Heart right ventricle (tissue), 16 donors: ENCODE measurements around the gene MNX1. TPM values are rescaled to one million over a fixed set of nuclear protein-coding genes. Genes with fewer than 3 reads are reported as not detected.

ENCODE experiments used
- ATAC-seq, 8 donors: fragments of 200-7000 bp; cut with Tn5 transposase; one replicate each; pipeline ENCODE4 v1.9.1; 2020; ENCODE audit warnings: mild to moderate bottlenecking in 8 of 8, moderate library complexity in 8 of 8, moderate number of reproducible peaks in 1 of 8
- DNase-seq, 2 donors: peaks; one replicate each; pipeline ENCODE4 v3.0.0-alpha.2; 2020
- H3K27ac ChIP-seq, 10 donors: fragments of 200-600 bp; sonication (generic) in 2 of 10; one replicate each; pipeline versions ENCODE4 v1.5.0 to v1.8.0; 2020 to 2022; ENCODE audit warnings: mild to moderate bottlenecking in 3 of 10
- H3K27me3 ChIP-seq, 7 donors: fragments of 200-600 bp; one replicate each; pipeline ENCODE4 v1.8.0; 2021 to 2022; ENCODE audit warnings: mild to moderate bottlenecking in 2 of 7
- H3K36me3 ChIP-seq, 9 donors: fragments of 200-600 bp; sonication (generic) in 1 of 9; one replicate each; pipeline versions ENCODE4 v1.5.0 to v1.8.0; 2020 to 2022; ENCODE audit warnings: mild to moderate bottlenecking in 2 of 9
- H3K4me1 ChIP-seq, 9 donors: fragments of 200-600 bp; sonication (generic) in 1 of 9; one replicate each; pipeline versions ENCODE4 v1.5.0 to v1.8.0; 2020 to 2022; ENCODE audit warnings: mild to moderate bottlenecking in 4 of 9
- H3K4me3 ChIP-seq, 10 donors: fragments of 200-600 bp; sonication (generic) in 2 of 10; one replicate each; pipeline versions ENCODE4 v1.5.0 to v1.8.0; 2020 to 2022; ENCODE audit warnings: mild to moderate bottlenecking in 7 of 10, moderate library complexity in 2 of 10
- H3K9me3 ChIP-seq, 11 donors: fragments of 200-600 bp in 10 of 11; sonication (generic) in 2 of 11; one replicate each; pipeline versions ENCODE4 v1.5.0 to v1.8.0; 2013 to 2022; ENCODE audit warnings: mild to moderate bottlenecking in 2 of 11, control low read depth in 1 of 11, moderate library complexity in 1 of 11
- WGBS, 2 donors: extraction: QIAGEN DNeasy Blood & Tissue Kit; methylation state at CpG; one replicate each; pipeline ENCODE4 v1.1.7; 2013; ENCODE audit warnings: inconsistent platforms in 1 of 2; 5-methylcytosine and 5-hydroxymethylcytosine counted together
- intact Hi-C, 10 donors: fragments of 100-400 bp; cut with DNase I; formaldehyde crosslinking; loops; one replicate each; pipeline versions ENCODE4 v1.11.1 to v1.14.2; 2022
- polyA plus RNA-seq, 2 donors: library from polyadenylated mRNA; stranded (reverse); fragments of 200-250 nt; gene quantifications; one replicate each; pipeline ENCODE4 v1.2.3, GENCODE V29; 2013
- total RNA-seq, 10 donors: library from RNA; stranded (reverse); fragmentation: NEBNext Ultra II Directional in 3 of 10; extraction: Animal tissue kit (Norgen Biotek cat#: 25700) in 3 of 10; gene quantifications; one replicate each; pipeline versions ENCODE4 v1.2.1 to v1.2.4, GENCODE V29; 2021 to 2023
- TF ChIP-seq, protein P1 (sequence below), 9 donors: fragments of 200-600 bp; sonication (generic) in 2 of 9; IDR thresholded peaks; one replicate each; pipeline versions ENCODE4 v1.5.0 to v1.8.0; 2021 to 2022; ENCODE audit warnings: antibody characterized with exemption in 9 of 9, mild to moderate bottlenecking in 5 of 9, moderate library complexity in 1 of 9
- donor health status: Arrhythmogenic right ventricular cardiomyopathy.
- donor health status: ischemic (EF 13 %, LVEDD 7.1; RV severe dilation, severe dysfunction).
- donor health status: healthy with polysubstance abuse.
- donor health status: DM: no; HTN: yes; CAD: no.
- donor health status: DM: no; HTN: no; CAD: no.
- donor health status: ischemic (EF 25% LVEDD 6.9; RV normal size, moderate dysfunction).
- donor health status: ischemic (EF 25% LVEDD 5.7; RV mildly dilated, moderate dysfunction).
- donor health status: healthy.
- donor health status: DM: yes; HTN: yes; CAD: no.
- donor health status: Ischemic cardiomyopathy.
- donor health status: ischemic (EF 35%, LVEDD 5.7; RV mildly dilated, moderate dysfunction).
- donor health status: nonischemic (EF 11% LVEDD 7.7; RV severe dilation, severe dysfunction).
- donor health status: DM: yes; HTN: yes; CAD: no.
- donor health status: PGD.
- donor health status: ischemic (EF 29% LVEDD 5.4; RV normal size, mild dysfunction).
- donor health status: nonischemic (EF 23%, LVEDD 6.1; RV moderate dilation, normal function).

The MNX1 gene
- total and polyA plus RNA-seq, 12 donors, result not detected

DNA sequence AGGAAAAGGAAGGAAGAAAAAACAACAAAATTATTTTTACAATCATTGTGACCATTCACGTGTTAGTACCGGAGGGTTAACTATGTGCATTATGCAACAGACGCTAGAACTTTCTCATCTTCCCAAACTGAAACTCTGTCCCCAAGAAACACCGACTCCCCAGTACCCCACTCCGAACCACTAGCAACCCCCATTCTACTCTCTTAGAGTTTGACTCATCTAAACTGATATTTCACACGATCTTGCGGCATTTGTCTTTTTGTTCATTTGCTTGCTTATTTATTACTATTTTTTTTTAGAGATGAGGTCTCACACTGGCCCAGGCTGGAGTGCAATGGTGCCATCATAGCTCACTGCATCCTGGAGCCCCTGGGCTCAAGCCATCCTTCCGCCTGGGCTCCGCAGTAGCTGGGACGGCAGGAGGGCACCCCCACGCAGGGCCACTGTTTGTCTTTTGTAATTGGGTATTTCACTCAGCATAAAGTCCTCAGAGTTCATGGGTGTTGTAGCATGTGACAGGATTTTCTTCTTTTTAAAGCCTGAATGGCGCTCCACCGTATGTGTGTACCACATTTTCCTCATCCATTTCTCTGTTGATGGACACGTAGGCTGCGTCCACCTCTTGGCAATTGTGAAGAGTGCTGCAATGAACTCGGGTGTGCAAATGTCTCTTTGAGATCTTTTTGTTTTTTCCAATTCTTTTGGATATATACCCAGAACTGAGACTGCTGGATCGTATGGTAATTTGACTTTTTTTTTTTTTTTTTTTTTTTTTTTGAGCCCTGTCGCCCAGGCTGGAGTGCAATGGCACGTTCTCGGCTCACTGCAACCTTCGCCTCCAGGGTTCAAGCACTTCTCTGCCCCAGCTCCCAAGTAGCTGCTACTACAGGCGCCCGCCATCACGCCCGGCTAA is 9.5 kb downstream of the MNX1 start:
- Histone ChIP-seq H3K36me3 (no peaks in the 10 kb centered on the region), H3K27me3 (peaks cover 38 to 100% (median 99%) of the 10 kb centered on the region in 7 donors), H3K4me3 (peak overlapping the region in 7 of 10 donors; percentile 31 to 55 (median 45)), H3K27ac (no peak overlapping the region), H3K9me3 (peaks cover 0 to 6% (median 0%) of the 10 kb centered on the region in 11 donors), H3K4me1 (peaks cover 3 to 56% (median 40%) of the 10 kb centered on the region in 9 donors)
- intact Hi-C loops, result no loop called here
- WGBS, 2 donors, result 8 to 9% methylated on average over 25 of the region's 25 CpGs
- TF ChIP-seq, protein P1, sequence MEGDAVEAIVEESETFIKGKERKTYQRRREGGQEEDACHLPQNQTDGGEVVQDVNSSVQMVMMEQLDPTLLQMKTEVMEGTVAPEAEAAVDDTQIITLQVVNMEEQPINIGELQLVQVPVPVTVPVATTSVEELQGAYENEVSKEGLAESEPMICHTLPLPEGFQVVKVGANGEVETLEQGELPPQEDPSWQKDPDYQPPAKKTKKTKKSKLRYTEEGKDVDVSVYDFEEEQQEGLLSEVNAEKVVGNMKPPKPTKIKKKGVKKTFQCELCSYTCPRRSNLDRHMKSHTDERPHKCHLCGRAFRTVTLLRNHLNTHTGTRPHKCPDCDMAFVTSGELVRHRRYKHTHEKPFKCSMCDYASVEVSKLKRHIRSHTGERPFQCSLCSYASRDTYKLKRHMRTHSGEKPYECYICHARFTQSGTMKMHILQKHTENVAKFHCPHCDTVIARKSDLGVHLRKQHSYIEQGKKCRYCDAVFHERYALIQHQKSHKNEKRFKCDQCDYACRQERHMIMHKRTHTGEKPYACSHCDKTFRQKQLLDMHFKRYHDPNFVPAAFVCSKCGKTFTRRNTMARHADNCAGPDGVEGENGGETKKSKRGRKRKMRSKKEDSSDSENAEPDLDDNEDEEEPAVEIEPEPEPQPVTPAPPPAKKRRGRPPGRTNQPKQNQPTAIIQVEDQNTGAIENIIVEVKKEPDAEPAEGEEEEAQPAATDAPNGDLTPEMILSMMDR (IDR thresholded peaks at IDR 0.05), result no peak
- DNase-seq, result no peak
- ATAC-seq, result no peak

DNA sequence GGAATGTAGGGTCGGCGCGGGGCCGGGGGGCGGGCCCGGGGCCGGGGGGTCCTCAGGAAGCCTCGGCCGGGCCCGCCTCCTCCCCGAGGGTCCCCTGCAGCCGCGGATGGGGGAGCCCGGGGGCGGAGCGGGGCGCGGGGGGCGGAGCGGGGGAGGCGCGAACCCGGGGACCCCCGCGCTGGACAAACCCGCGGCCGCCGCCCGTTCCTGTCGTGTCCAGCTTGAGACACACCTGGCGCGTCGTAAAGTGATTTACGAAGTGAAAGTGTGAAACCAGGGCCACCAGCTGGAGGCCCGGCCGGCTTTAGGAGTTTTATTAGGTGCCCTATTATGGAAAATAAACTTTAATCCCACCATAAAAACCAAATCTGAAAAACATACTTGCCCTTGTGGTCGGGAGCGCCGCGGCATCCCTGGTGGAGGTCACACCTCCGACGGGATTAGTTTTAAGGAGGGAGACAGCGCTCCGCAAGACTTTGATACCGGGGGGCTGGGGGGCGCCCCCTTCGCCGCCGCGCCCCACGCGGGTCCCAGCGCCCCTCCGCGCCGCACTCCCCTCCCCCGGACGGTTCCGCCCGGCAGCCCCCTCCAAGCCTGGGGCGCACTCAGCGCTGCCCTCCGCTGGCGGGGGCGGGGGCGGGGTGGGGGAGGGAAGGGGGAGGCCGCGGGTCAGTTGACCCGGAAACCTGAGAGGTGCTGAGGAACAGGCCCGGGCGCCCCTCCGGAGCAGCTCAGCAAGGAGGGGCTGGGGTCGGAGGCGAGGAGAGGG is 10.3 kb downstream of the MNX1 start:
- WGBS, 2 donors, result 1 to 2% methylated on average over 61 to 75 of the region's 75 CpGs
- no peak overlapping the region for H3K27ac ChIP-seq
- peak overlapping the region in 9 of 10 donors; percentile 31 to 55 (median 43) for H3K4me3 ChIP-seq
- H3K9me3 ChIP-seq, result peaks cover 0 to 6% (median 0%) of the 10 kb centered on the region in 11 donors
- intact Hi-C loops, result no loop called here
- TF ChIP-seq, protein P1 (IDR thresholded peaks at IDR 0.05), result no peak
- H3K4me1 ChIP-seq, result peaks cover 3 to 50% (median 37%) of the 10 kb centered on the region in 9 donors
- peaks cover 34 to 100% (median 97%) of the 10 kb centered on the region in 7 donors for H3K27me3 ChIP-seq
- DNase-seq (no peak), ATAC-seq (peak in 1 of 8 donors; percentile 25)
- no peaks in the 10 kb centered on the region for H3K36me3 ChIP-seq

DNA sequence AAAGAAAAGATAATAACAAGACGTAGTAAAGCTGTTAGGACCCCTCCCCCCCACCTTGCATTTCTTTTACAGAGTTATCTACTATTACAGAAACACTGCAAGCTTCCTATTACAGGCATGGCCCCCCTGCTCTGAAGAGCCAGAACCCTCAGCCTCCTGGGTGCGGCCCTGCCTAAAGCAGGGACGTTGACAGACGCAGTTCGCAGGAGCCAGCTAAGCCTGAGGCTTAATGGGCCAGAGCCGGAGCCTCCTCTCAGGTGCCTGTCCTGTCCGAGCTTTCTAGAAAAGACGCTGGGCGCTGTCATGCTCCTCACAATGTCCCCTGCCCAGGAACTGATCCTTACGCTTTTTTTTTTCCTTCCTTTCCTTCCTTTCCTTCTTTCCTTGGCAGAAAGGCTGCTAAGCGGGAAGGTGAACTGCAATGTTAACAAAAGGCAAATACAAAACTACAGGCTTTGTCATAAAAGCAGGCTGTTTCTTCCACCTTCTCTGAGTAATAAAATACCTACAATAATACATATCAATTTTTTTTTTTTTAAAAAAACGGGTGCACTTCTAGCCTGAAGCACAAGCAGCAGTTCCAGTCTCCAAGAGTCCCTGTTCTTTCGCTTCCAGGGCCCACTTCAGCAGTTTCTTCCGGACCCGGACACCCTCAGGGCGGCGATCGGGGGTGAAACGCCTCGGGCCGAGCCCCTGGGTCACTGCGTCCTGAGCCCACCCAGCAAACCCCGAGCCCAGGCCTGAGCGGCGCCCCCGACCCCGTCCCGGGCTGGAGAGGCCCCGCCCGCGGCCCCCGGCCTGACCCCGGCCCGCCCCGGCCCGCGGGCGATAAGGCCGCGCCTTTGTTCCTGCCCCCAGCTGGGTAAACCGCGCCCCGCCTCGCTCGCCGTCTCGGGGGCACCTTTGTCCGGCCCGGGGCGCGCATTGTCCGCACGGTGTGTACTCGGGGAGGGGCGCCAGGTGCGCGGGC is 11.2 kb downstream of the MNX1 start:
- peak overlapping the region in 9 of 10 donors; percentile 31 to 55 (median 43) for H3K4me3 ChIP-seq
- TF ChIP-seq, protein P1 (IDR thresholded peaks at IDR 0.05), result no peak
- peaks cover 27 to 99% (median 97%) of the 10 kb centered on the region in 7 donors for H3K27me3 ChIP-seq
- H3K27ac ChIP-seq, result no peak overlapping the region
- WGBS, 2 donors, result 13 to 15% methylated on average over 40 to 57 of the region's 57 CpGs
- peaks cover 2 to 41% (median 31%) of the 10 kb centered on the region in 9 donors for H3K4me1 ChIP-seq
- peaks cover 0 to 6% (median 0%) of the 10 kb centered on the region in 11 donors for H3K9me3 ChIP-seq
- intact Hi-C loops, result no loop called here
- peak in 1 of 8 donors; percentile 25 for ATAC-seq
- DNase-seq, result no peak
- no peaks in the 10 kb centered on the region for H3K36me3 ChIP-seq
